Ramos (cell line): ENCODE measurements around the gene EPOP.
"Not testable (repeated sequence)": the region's sequence is repeated elsewhere in the genome, so short reads cannot be mapped to it uniquely, and the experiment has no call there.

Source experiments
- in situ Hi-C: fragments of 300-500 bp; cut with MboI; formaldehyde crosslinking; loops from one replicate; pipeline ENCODE4 v1.14.3; 2022; ENCODE audit warnings: low sequenced_read_pairs; ENCODE audit not compliant: unreplicated experiment

EPOP gene

DNA sequence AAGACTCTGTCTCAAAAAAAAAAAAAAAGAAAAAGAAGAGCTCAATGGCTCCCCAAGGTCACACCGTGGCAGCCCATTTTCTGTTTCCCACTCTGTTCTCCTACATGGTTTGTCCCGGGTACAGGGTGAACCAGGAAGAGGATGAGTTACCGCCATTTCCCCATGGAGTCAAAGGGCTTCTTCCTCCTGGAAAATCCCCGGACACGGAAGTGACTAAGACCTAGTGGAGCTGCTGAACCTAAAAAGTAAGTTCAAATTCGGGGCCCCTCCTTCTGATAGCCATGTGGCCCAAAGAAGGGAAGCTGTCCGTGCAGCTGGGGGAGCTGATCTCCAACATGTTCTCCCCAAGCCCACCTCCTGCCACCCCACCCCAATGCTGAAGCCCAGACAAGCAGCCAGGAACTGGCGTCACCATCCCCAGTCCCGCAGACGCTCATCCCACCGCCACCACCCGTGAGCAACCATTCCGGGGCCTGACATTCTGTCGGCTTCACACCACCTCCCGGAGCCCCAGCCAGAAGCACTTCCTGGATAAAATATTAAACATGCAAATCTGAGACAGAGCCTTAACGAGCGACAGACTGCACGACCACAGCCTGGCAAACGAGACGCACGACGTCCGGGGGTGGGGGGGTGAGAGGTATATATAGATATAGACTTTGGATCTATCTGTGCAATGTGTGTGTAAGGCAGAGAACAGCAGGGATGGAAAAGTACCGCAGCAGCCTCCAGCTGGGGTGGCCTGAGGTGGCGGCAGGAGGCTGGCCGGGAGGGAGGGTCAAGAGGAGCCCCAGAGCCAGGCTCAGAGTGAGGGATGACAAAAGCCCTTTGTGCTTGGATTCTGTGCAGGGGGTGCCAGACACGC is 17.6 kb downstream of the EPOP start:
- in situ Hi-C loops = loop anchor here (25.0 kb wide), 1 partner anchor 95 kb away; no protein-coding TSS in a partner anchor

DNA sequence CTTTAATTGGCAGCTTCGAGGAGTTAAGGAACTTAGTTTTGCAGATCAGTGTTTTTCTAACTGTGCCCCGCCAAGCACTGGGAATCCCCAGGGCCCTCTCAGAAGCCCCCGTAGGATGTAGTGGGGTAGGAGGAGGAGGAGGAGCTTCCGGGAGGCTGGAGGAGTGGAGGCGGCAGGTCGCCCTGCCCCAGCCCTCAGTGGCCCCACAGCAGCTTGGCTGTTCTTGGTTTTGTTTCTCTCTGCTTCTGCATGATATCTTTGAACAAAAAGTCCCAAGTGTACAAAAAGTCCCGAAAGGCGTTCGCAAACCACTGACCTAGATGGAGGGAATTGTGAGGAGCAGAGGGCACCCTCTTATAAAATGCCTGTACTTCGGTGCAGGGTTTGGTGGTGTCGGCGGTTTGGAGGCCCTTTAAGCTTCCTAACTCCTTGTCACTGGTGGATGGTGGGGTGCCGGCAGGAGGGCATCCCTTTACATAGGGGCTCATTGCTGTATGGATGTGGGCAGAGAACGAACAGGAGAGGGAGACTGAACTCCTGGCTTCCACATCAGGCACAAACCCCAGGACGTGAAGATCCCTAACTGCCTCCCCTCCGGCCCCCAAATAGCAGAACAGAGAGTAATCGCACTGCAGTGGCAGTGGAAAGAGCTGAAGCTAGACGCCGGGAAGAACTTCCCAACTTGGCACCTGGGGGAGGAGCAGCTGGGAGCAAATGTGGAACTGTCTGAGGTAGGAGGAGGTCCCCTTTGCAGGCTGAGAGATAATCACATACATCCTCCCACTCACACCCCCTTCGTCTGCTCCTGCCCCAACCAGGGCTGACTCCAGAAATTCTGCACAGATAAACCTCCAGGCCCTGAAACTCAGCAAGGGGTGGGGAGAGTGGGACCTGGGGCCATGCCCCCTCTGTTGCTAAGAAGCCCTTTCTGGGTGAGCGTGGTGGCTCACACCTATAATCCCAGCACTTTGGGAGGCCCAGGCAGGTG is 20.1 kb downstream of the EPOP start:
- in situ Hi-C loops = loop anchor here (25.0 kb wide), 1 partner anchor 92 kb away; no protein-coding TSS in a partner anchor

DNA sequence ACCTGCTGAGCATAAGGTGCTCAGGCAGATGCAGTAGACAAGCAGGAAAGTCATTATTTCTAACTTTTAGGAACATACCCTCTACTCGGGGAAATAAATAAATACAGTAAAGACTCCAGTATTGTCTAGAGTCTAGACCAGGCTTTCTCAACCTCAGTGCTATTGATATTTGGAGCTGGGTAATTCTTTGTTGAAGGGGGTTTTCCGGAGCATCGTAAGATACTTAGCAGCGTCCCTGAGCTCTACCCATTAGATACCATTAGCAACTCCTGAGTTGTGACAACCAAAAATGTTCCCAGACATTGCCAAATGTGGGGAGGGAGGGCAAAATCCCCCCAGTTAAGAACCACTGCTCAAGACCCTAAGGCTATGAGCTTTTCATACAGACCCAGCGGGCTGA is 21.1 kb downstream of the EPOP start:
- in situ Hi-C loops = loop anchor here (25.0 kb wide), 1 partner anchor 91 kb away; no protein-coding TSS in a partner anchor

DNA sequence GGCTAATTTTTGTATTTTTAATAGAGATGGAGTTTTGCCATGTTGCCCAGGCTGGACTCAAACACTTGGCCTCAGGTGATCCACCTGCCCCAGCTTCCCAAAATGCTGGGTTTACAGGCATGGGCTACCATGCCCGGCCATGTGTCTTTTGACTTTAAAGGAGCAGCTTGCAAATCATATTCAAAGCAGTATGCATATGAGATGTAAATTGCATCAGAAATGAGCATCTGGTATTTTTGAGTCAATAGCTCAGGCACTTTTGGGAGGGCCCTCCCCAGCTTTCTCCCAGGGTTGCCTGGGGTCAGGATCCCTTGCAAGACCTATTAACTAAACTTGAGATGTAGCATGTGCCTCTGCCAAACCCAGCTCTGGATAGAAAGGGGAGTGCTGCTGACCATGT is 21.5 kb downstream of the EPOP start:
- in situ Hi-C loops = loop anchor here (25.0 kb wide), 1 partner anchor 91 kb away; no protein-coding TSS in a partner anchor

DNA sequence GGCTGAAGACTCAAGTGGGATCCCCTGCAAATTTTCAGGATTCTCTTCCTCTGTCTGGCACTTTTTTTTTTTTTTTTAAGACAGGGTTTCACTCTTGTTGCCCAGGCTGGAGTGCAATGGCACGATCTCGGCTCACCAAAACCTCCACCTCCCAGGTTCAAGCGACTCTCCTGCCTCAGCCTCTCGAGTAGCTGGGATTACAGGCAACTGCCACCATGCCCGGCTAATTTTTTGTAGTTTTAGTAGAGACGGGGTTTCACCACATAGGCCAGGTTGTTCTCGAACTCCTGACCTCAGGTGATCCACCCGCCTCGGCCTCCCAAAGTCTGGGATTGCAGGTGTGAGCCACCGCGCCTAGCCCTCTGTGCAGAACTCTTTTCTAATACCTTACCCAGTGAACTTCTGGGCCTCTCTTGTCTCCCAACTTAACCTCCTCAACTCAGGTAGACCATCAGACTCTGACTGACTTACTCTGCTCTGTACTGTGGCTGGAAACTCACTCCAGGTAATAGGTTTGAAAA is 24.0 kb downstream of the EPOP start:
- in situ Hi-C loops = loop anchor here (25.0 kb wide), 1 partner anchor 88 kb away; no protein-coding TSS in a partner anchor

DNA sequence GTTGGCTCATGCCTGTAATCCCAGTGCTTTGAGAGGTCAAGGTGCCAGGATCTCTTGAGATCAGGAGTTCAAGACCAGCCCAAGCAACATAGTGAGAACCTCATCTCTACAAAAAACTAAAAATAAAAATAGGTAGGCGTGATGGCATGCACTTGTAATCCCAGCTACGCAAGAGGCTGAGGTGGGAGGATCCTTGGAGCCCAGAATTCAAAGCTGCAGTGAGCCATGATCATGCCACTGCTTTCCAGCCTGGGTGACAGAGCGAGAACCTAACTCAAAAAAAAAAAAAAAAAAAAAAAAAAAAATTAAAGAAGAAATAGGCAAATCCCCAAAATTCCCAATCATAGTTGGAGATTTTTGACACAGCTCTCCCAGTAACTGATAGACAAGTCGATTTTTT is 36.8 kb downstream of the EPOP start:
- in situ Hi-C loops = no loop called here

DNA sequence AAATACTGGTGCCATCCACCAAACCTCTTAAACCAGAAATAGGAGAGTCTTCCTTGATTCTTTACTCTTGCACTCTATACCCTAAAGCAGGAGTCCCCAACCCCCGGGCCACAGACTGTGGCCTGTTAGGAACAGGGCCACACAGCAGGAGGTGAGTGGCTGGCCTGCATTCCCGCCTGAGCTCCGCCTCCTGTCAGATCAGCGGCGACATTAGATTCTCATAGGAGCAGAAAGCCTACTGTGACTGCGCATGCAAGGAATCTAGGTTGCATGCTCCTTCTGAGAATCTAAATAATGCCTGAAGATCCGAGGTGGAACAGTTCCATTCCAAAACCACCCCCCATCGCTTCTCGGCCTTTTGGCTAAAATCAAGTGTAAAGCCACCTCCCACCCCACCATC is 38.7 kb downstream of the EPOP start:
- in situ Hi-C loops = no loop called here

DNA sequence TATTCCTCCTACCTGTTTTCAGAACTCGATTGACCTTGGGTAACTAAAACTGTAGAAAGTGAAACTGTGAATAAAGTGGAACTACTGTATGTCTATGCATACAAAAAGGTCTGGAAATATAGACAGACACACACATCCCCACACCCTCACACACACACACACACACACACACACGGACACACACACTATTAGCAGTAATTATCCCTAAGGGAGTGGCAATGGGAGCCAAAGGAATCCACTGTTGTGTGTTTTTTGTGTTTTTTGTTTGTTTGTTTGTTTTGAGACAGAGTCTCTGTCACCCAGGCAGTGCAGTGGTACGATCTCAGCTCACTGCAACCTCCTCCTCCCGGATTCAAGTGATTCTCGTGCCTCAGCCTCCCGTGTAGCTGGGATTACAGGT is 42.4 kb downstream of the EPOP start:
- in situ Hi-C loops = no loop called here

DNA sequence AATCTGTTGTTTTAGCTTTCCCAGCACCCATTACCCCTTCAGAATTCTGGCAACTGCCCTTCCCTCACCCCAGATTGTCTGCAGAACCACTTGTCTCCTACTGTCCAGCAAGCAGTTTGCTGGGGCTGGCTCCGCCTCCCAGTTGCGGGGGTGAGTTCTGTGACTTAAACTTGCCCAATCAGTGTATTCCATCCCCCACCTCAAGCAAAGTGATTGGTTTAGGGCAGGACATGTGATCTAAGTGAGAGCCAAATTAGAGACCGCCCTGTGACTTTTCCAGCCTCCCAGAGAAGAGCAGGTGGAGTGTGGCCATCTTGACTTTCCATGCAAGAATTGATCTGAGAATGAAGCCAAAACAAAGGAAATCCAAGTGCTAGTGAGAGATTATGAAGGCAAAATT is 46.3 kb downstream of the EPOP start:
- in situ Hi-C loops = no loop called here

DNA sequence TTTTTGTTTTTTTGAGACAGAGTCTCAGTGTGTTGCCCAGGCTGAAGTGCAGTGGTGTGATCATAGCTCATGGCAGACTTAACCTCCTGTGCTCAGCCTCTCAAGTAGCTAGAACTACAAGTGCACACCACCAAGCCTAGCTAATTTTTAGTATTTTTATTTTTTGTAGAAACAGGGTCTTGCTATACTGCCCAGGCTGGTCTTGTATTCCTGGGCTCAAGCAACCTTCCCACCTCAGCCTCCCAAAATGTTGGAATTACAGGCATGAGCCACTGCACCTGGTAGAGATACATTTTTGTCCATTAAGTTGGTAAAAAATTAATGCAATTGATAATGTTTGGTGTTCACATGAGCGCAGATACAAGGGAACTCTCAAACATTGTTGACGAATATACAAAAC is 46.8 kb downstream of the EPOP start:
- in situ Hi-C loops = no loop called here

DNA sequence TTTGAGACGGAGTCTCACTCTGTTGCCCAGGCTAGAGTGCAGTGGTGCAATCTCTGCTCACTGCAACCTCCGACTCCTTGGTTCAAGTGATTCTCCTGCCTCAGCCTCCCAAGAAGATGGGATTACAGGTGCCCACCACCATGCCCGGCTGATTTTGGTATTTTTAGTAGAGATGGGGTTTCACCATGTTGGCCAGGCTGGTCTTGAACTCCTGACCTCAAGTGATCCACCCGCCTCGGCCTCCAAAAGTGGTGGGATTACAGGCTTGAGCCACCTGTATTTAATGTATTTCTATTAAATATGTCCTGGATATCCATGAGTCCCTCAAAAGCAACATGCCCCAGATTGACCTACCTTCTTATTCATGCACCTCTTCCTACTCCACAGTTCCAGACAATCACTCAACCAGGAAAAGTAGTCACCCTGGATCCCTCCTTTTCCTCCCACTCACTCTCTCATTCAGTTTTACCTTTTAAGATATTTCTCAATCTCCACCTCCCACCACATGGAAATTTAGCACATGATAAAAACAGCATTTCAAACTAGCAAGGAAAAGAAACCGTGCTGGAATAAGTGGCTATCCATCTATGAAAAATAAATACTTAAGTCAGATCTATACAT is 48.0 kb downstream of the EPOP start:
- in situ Hi-C loops = not testable (repeated sequence)

DNA sequence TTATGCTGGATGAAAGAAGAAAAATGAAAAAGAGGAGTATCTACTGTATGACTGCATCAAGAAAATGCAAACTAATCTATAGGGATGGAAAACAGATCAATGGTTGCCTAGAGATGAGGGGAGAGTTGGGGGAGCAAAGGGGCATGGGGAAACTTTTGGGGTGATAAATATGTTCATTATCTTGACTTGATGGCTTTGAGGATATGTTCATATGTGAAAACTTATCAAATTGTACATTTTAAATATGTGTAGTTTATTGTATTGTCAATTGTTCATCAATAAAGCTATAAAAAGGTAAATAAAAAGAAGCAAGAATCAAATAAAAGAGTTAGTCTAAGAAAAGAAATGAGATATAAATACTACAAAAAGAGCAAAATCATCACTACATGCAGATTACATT is 49.3 kb downstream of the EPOP start:
- in situ Hi-C loops = no loop called here

DNA sequence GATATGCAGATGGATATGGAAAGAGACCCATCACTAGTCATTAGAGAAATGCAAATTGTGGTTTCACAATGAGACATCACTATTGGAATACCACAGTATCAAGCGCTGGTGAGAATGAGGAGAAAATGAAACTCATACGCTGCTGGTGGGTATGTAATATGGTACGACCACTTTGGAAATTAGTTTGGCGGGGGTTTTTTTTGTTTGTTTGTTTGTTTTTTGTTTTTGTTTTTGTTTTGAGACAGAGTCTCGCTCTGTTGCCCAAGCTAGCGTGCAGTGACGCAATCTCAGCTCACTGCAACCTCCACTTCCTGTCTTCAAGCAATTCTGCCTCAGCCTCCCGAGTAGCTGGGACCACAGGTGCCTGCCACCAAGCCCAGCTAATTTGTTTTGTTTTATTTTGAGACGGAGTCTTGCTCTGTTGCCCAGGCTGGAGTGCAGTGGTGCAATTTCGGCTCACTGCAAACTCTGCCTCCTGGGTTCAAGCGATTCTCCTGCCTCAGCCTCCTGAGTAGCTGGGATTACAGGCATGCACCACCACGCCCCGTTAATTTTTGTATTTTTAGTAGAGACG is 49.9 kb downstream of the EPOP start:
- in situ Hi-C loops = not testable (repeated sequence)
